ENCODE data around the gene DAAM1.

DAAM1 gene

GRCh38 chr14:59185676-59186075 is 2.8 kb upstream of the DAAM1 start:
- H3K4me3 ChIP-seq (ENCODE audit: low read length), result no peak overlapping the region
- DNase-seq (ENCODE audit: low read depth, low spot score), result no peak

GRCh38 chr14:59186306-59186705 is 2.2 kb upstream of the DAAM1 start:
- no peak for DNase-seq (ENCODE audit: low read depth, low spot score)

GRCh38 chr14:59187118-59187517 is 1.3 kb upstream of the DAAM1 start:
- no peak for DNase-seq (ENCODE audit: low read depth, low spot score)
- no peak overlapping the region for H3K4me3 ChIP-seq (ENCODE audit: low read length)

More at GRCh38 chr14:59186306-59186705, 2.2 kb upstream of the DAAM1 start:
- no peak overlapping the region for H3K4me3 ChIP-seq (ENCODE audit: low read length)

- peak overlapping the region; percentile 83 for H3K4me3 ChIP-seq (ENCODE audit: low read length)
- no peak for DNase-seq (ENCODE audit: low read depth, low spot score)
Observed at GRCh38 chr14:59187802-59188460, 536 bp upstream of the DAAM1 start.

GRCh38 chr14:59189091-59189785 is 771 bp downstream of the DAAM1 start:
- no peak for DNase-seq (ENCODE audit: low read depth, low spot score)
- peak overlapping the region; percentile 83 for H3K4me3 ChIP-seq (ENCODE audit: low read length)

GRCh38 chr14:59189786-59190368 is 1.4 kb downstream of the DAAM1 start:
- no peak for DNase-seq (ENCODE audit: low read depth, low spot score)
- H3K4me3 ChIP-seq (ENCODE audit: low read length), result peak overlapping the region; percentile 83

GRCh38 chr14:59190372-59190771 is 1.9 kb downstream of the DAAM1 start:
- no peak for DNase-seq (ENCODE audit: low read depth, low spot score)
- no peak overlapping the region for H3K4me3 ChIP-seq (ENCODE audit: low read length)

GRCh38 chr14:59195912-59196311 is 7.4 kb downstream of the DAAM1 start:
- no peak overlapping the region for H3K4me3 ChIP-seq (ENCODE audit: low read length)
- DNase-seq (ENCODE audit: low read depth, low spot score), result no peak

GRCh38 chr14:59197695-59198262 is 9.3 kb downstream of the DAAM1 start:
- H3K4me3 ChIP-seq (ENCODE audit: low read length), result no peak overlapping the region
- DNase-seq (ENCODE audit: low read depth, low spot score), result no peak

GRCh38 chr14:59199205-59199604 is 10.7 kb downstream of the DAAM1 start:
- no peak overlapping the region for H3K4me3 ChIP-seq (ENCODE audit: low read length)
- no peak for DNase-seq (ENCODE audit: low read depth, low spot score)

GRCh38 chr14:59199614-59200013 is 11.1 kb downstream of the DAAM1 start:
- DNase-seq (ENCODE audit: low read depth, low spot score), result no peak
- H3K4me3 ChIP-seq (ENCODE audit: low read length), result no peak overlapping the region

- no peak overlapping the region for H3K4me3 ChIP-seq (ENCODE audit: low read length)
- no peak for DNase-seq (ENCODE audit: low read depth, low spot score)
Observed at GRCh38 chr14:59200195-59200594, 11.7 kb downstream of the DAAM1 start.

- no peak for DNase-seq (ENCODE audit: low read depth, low spot score)
- H3K4me3 ChIP-seq (ENCODE audit: low read length), result no peak overlapping the region
Observed at GRCh38 chr14:59202031-59202430, 13.6 kb downstream of the DAAM1 start.

- no peak for DNase-seq (ENCODE audit: low read depth, low spot score)
- H3K4me3 ChIP-seq (ENCODE audit: low read length), result no peak overlapping the region
Observed at GRCh38 chr14:59204305-59204704, 15.8 kb downstream of the DAAM1 start.

GRCh38 chr14:59206892-59207291 is 18.4 kb downstream of the DAAM1 start:
- no peak overlapping the region for H3K4me3 ChIP-seq (ENCODE audit: low read length)
- DNase-seq (ENCODE audit: low read depth, low spot score), result no peak

- DNase-seq (ENCODE audit: low read depth, low spot score), result no peak
- H3K4me3 ChIP-seq (ENCODE audit: low read length), result no peak overlapping the region
Observed at GRCh38 chr14:59207506-59207933, 19.1 kb downstream of the DAAM1 start.

- DNase-seq (ENCODE audit: low read depth, low spot score), result no peak
- H3K4me3 ChIP-seq (ENCODE audit: low read length), result no peak overlapping the region
Observed at GRCh38 chr14:59208224-59208814, 19.9 kb downstream of the DAAM1 start.

- no peak for DNase-seq (ENCODE audit: low read depth, low spot score)
- no peak overlapping the region for H3K4me3 ChIP-seq (ENCODE audit: low read length)
Observed at GRCh38 chr14:59208954-59209353, 20.5 kb downstream of the DAAM1 start.

GRCh38 chr14:59210621-59211020 is 22.2 kb downstream of the DAAM1 start:
- no peak for DNase-seq (ENCODE audit: low read depth, low spot score)
- H3K4me3 ChIP-seq (ENCODE audit: low read length), result no peak overlapping the region
